GM12873 (cell line): ENCODE results near the gene RNF220.

Experiments used
- TF ChIP-seq, protein P1 (sequence below): IDR thresholded peaks from 2 replicates; pipeline ENCODE4 v1.5.1; 2012; ENCODE audit warnings: low read depth, mild to moderate bottlenecking, moderate library complexity, low read length, control low read depth; ENCODE audit not compliant: insufficient read depth; ENCODE audit errors: missing control alignments

The RNF220 gene

DNA sequence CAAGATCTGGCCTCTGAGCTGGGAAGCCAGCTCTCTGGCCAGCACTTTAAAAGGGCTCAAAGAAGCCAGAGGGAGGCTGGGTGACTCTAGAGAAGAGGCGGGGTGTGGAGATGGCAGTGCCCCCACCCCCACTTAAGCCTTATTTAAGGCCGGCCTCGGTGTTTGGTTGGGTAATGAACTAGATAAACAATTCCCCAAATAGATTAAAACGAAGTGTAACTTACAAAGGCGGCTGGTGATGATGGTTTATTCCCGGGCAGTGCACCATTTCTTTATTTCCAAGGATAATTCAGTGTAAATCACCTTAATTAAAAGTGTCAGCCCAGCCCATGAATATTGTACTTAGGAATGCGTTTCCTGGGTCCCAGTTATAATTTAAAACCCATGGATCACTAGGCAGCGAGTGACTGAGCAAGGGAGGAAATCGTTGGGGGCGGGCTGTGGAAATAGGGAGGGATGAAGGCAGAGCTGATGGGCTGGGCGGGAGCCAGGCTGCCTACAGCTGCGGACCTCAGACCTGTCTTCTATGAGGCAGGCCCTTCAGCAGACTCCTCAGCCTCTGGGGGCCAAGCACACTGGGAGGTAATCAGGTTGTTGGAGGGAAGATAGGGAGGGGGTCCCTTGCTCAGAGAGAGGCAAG is 214.3 kb downstream of the RNF220 start:
- TF ChIP-seq, protein P1, sequence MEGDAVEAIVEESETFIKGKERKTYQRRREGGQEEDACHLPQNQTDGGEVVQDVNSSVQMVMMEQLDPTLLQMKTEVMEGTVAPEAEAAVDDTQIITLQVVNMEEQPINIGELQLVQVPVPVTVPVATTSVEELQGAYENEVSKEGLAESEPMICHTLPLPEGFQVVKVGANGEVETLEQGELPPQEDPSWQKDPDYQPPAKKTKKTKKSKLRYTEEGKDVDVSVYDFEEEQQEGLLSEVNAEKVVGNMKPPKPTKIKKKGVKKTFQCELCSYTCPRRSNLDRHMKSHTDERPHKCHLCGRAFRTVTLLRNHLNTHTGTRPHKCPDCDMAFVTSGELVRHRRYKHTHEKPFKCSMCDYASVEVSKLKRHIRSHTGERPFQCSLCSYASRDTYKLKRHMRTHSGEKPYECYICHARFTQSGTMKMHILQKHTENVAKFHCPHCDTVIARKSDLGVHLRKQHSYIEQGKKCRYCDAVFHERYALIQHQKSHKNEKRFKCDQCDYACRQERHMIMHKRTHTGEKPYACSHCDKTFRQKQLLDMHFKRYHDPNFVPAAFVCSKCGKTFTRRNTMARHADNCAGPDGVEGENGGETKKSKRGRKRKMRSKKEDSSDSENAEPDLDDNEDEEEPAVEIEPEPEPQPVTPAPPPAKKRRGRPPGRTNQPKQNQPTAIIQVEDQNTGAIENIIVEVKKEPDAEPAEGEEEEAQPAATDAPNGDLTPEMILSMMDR, result no peak

DNA sequence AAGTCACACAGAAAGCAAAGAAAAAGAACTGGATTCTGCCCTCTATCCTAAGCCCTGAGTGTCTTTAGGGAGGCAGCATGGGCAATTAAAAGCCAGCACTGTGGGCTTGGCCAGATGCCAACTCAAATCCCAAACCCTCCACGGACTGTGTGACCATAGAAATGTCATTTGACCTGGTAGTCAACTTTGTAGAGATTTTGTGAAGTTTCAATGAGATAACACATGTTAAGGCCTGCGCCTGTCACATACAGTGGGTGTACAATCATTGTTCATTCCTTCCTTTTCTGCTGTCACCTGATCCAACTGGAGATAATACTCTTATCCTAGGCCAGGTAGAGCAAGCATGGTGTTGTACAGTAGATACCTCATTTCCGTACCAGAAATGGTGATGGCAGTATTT is 215.0 kb downstream of the RNF220 start:
- TF ChIP-seq, protein P1, result no peak

DNA sequence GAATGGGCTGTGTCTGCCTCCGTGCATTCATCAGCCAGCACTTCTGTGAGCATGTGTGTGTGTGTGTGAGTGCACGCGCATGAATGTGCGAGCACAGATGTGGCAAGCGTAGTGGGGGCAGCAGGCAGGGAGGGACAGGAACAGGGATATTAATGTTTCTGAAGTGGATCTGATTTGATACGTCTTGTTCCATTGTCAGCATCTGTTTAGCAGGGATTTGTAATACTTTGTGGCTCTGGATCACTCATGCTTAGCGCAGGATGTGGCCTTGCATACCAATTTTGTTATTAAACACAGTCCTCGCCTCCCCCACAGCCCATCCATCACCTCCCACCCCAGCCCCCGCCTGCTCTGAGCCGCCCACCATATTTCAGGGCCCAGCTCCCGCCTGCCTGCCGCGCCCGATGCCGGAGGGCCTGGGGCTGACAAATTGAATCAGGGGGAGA is 216.8 kb downstream of the RNF220 start:
- TF ChIP-seq, protein P1, result no peak

DNA sequence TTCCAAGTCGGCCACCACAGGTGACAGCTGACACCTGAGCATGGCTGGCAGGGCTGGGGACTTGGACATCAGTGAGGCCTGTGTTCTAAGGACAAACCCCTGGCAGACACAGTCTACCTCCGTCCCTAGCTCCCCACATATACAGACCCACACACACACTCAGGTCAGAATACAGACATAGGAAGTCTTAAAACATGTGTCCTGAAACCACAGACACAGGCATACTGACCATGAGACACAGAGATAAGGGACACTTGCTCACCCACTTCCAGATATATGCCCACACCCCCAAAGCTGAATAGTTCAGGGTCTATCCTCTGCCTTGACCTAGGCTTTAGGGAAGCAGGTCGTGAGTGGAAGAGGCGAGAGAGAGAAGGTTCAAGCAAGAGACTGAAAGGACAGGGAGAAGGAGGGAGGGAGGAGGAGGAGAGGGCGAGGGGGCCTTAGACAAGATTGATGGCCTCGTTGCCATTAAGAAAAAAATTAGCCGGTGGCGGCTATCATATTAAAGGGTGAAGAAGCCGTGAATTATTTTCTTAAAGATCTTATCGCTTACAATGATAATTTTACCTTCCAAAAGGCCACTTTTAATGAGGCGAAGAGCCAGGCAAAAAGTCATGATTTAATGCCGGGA is 219.3 kb downstream of the RNF220 start:
- TF ChIP-seq, protein P1, result no peak

DNA sequence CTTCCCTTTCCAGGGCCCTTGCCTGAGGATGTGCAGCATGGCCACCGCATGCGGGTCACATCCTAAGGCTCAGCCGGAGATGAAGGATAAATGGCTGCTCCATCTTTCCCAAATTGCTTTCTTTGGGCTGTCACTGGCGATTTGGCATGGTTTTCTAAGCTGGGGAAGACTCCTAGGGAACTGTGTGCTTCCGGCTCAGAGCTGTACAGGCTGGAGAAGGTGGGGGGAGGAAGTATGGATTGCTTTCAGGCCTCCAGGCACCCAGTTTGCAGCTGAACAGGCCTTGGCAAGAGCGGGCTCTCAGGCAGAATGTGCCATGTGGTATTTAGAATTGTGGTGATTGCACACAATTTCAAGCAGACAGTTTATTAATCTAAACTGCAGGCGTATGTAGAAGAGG is 220.3 kb downstream of the RNF220 start:
- TF ChIP-seq, protein P1, result no peak

DNA sequence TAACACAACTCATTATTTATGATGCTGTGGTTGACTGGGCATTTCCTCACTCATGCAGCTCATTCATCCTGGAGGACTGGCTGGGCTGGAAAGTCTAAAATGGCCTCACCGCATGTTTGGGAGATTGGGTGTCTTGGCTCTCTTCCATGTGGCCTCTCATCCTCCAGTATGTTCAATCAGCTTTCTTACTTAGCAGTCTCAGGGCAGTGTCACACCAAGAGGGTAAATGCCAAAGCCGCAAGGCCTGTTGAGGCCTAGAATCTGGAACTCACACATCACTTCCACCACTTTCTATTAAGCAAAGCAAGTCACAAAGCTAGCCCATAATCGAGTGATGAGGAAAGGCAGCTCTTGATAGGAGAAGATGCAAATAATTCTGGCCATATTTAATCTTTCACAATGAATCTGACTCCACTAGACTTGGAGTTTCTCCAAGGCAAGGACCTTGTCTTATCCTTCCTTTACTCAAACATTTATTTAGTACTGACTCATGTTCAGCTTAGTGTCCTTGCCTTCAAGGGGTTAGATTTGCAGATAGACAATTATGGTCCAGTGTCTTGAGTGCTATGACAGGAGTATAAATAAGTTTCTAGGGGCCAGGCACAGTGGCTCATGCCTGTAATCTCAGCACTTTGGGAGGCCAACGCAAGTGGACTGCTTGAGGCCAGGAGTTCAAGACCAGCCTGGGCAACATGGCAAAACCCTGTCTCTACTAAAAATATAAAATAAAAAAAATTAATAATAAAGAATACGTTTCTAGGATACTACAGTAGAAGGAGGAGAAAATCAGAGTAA is 224.1 kb downstream of the RNF220 start:
- TF ChIP-seq, protein P1, result no peak

DNA sequence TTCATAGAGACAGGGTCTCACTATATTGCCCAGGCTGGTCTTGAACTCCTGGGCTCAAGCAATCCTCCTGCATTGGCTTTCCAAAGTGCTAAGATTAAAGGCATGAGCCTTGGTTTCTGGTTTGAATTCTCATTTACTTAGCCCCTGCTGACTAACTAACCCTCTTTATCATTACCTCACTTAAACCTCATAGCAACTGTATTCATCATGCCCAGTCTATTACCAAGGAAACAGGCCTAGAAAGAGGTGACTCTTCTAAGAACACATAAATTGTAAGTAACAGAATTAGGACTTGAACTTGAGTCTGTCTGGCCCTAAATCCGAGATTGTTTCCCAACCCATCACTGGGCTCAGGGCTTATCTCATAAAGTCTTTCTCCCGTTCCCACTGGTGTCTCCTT is 225.1 kb downstream of the RNF220 start:
- TF ChIP-seq, protein P1, result no peak
